Prostate gland (tissue), 2 donors: ENCODE data around the gene UBN1.

Experiments
- POLR2A ChIP-seq: fragments of 450-650 bp; IDR thresholded peaks from one replicate; pipeline ENCODE4 v1.6.1; 2016; ENCODE audit warnings: antibody characterized with exemption, mild to moderate bottlenecking
- TF ChIP-seq, protein P1 (sequence below), 4 experiments: fragments of 200-600 bp in 2 of 4; fragments of 450-650 bp in 2 of 4; sonication (generic) in 2 of 4; IDR thresholded peaks; 1 replicate in 3 of 4; 2 replicates in 1 of 4; pipeline ENCODE4 v1.5.1; 2016 to 2019; ENCODE audit warnings: antibody characterized with exemption in 4 of 4, mild to moderate bottlenecking in 2 of 4, moderate library complexity in 2 of 4

DNA sequence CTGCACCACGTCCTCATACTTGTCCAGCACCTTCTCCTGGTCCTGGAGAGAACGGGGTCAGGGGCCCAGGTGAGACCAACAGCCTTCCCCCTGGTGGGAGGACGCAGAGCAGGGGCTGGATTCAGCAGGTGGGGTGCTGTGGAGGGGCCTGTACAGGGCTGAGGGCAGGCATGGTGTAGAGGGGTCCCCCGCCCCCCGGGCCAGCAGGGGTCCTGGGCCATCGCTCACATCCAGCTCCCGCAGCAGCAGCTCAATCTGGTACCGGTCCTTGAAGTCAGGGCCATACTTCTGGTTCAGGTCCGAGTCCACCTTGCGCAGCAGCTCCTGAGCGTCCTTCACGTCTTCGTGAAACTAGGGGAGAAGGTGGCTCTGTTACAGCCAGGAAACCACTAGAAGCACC, 48.1 kb downstream of the UBN1 start:
- TF ChIP-seq, protein P1, sequence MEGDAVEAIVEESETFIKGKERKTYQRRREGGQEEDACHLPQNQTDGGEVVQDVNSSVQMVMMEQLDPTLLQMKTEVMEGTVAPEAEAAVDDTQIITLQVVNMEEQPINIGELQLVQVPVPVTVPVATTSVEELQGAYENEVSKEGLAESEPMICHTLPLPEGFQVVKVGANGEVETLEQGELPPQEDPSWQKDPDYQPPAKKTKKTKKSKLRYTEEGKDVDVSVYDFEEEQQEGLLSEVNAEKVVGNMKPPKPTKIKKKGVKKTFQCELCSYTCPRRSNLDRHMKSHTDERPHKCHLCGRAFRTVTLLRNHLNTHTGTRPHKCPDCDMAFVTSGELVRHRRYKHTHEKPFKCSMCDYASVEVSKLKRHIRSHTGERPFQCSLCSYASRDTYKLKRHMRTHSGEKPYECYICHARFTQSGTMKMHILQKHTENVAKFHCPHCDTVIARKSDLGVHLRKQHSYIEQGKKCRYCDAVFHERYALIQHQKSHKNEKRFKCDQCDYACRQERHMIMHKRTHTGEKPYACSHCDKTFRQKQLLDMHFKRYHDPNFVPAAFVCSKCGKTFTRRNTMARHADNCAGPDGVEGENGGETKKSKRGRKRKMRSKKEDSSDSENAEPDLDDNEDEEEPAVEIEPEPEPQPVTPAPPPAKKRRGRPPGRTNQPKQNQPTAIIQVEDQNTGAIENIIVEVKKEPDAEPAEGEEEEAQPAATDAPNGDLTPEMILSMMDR (IDR thresholded peaks at IDR 0.05), result no peak
- no peak for TF ChIP-seq POLR2A
